Tibial artery (tissue), 4 donors: Measurements from ENCODE around the gene ARID3B.

Experiments
- DNase-seq, 2 donors: peaks; one replicate each; pipeline ENCODE4 v3.0.0-alpha.2; 2019
- H3K27ac ChIP-seq, 2 donors: fragments of 200-600 bp; sonication (generic) in 1 of 2; 1 replicate in 1 of 2; 2 replicates in 1 of 2; pipeline ENCODE4 v1.5.1; 2018 to 2019; ENCODE audit warnings: mild to moderate bottlenecking in 1 of 2
- H3K27me3 ChIP-seq, 2 donors: fragments of 200-600 bp; sonication (generic) in 1 of 2; one replicate each; pipeline versions ENCODE4 v1.5.1 to v1.6.0; 2016 to 2019
- H3K36me3 ChIP-seq, 3 donors: fragments of 200-600 bp; sonication (generic) in 2 of 3; one replicate each; pipeline ENCODE4 v1.5.1; 2016 to 2019; ENCODE audit warnings: mild to moderate bottlenecking in 2 of 3
- H3K4me1 ChIP-seq, 4 donors: fragments of 200-600 bp; sonication (generic) in 2 of 4; 1 replicate in 3 of 4; 2 replicates in 1 of 4; pipeline ENCODE4 v1.5.1; 2016 to 2019
- H3K4me3 ChIP-seq, 2 donors: fragments of 200-600 bp; sonication (generic) in 1 of 2; 1 replicate in 1 of 2; 2 replicates in 1 of 2; pipeline ENCODE4 v1.5.1; 2018 to 2019; ENCODE audit warnings: mild to moderate bottlenecking in 2 of 2
- H3K9me3 ChIP-seq, 3 donors: fragments of 200-600 bp; sonication (generic) in 1 of 3; one replicate each; pipeline ENCODE4 v1.5.1; 2016 to 2019
- CTCF ChIP-seq, 2 experiments: fragments of 200-600 bp in 1 of 2; fragments of 450-650 bp in 1 of 2; IDR thresholded peaks; one replicate each; pipeline ENCODE4 v1.5.1; 2017 to 2019; ENCODE audit warnings: antibody characterized with exemption in 2 of 2, mild to moderate bottlenecking in 1 of 2, moderate library complexity in 1 of 2
- intact Hi-C: fragments of 100-400 bp; cut with DNase I; formaldehyde crosslinking; loops from one replicate; pipeline ENCODE4 v1.15.0; 2023; ENCODE audit warnings: low total_unique reads

Gene ARID3B

GRCh38 chr15:74610302-74610951 lies 69.4 kb downstream of the ARID3B start:
- intact Hi-C loops = no loop called here
- Histone ChIP-seq H3K36me3 (no peaks in the 10 kb centered on the region), H3K4me1 (peaks cover 0 to 4% (median 0%) of the 10 kb centered on the region in 4 donors), H3K27me3 (no peaks in the 10 kb centered on the region), H3K9me3 (no peaks in the 10 kb centered on the region), H3K27ac (no peak overlapping the region), H3K4me3 (no peak overlapping the region)
- TF ChIP-seq CTCF (IDR thresholded peaks at IDR 0.05) = no peak
- no peak for DNase-seq

GRCh38 chr15:74611341-74611740 lies 70.3 kb downstream of the ARID3B start:
- intact Hi-C loops = no loop called here
- H3K9me3 ChIP-seq = no peaks in the 10 kb centered on the region
- H3K27me3 ChIP-seq = no peaks in the 10 kb centered on the region
- no peak for DNase-seq
- peaks cover 0 to 4% (median under 1%) of the 10 kb centered on the region in 4 donors for H3K4me1 ChIP-seq
- H3K36me3 ChIP-seq = no peaks in the 10 kb centered on the region
- TF ChIP-seq CTCF (IDR thresholded peaks at IDR 0.05) = no peak
- no peak overlapping the region for H3K4me3 ChIP-seq
- H3K27ac ChIP-seq = no peak overlapping the region

GRCh38 chr15:74611834-74612233 lies 70.8 kb downstream of the ARID3B start:
- Histone ChIP-seq H3K27ac (no peak overlapping the region), H3K36me3 (no peaks in the 10 kb centered on the region), H3K4me1 (peaks cover 0 to 8% (median 4%) of the 10 kb centered on the region in 4 donors), H3K4me3 (no peak overlapping the region), H3K27me3 (no peaks in the 10 kb centered on the region), H3K9me3 (no peaks in the 10 kb centered on the region)
- no peak for TF ChIP-seq CTCF (IDR thresholded peaks at IDR 0.05)
- no peak for DNase-seq
- intact Hi-C loops = no loop called here

GRCh38 chr15:74612677-74613076 lies 71.7 kb downstream of the ARID3B start:
- no peaks in the 10 kb centered on the region for H3K36me3 ChIP-seq
- TF ChIP-seq CTCF (IDR thresholded peaks at IDR 0.05) = no peak
- H3K9me3 ChIP-seq = no peaks in the 10 kb centered on the region
- peaks cover 0 to 16% (median 13%) of the 10 kb centered on the region in 4 donors for H3K4me1 ChIP-seq
- intact Hi-C loops = no loop called here
- DNase-seq = no peak
- no peak overlapping the region for H3K4me3 ChIP-seq
- H3K27ac ChIP-seq = no peak overlapping the region
- H3K27me3 ChIP-seq = no peaks in the 10 kb centered on the region

- Histone ChIP-seq H3K9me3 (no peaks in the 10 kb centered on the region), H3K27ac (peak overlapping the region; percentile 99), H3K27me3 (no peaks in the 10 kb centered on the region), H3K4me1 (peaks cover 0 to 23% (median 19%) of the 10 kb centered on the region in 4 donors), H3K4me3 (no peak overlapping the region), H3K36me3 (no peaks in the 10 kb centered on the region)
- DNase-seq = no peak
- intact Hi-C loops = no loop called here
- TF ChIP-seq CTCF (IDR thresholded peaks at IDR 0.05) = no peak
These were observed 72.3 kb downstream of the ARID3B start for GRCh38 chr15:74613089-74613952.
